Left ventricle myocardium superior (tissue), 1 donor: ENCODE data around the gene CPLANE1. TPM values are rescaled to one million over a fixed set of nuclear protein-coding genes. Genes with fewer than 3 reads are reported as not detected.
"Not testable (repeated sequence)": the region's sequence is repeated elsewhere in the genome, so short reads cannot be mapped to it uniquely, and the experiment has no call there.

Source experiments
- ATAC-seq: fragments of 200-7000 bp; cut with Tn5 transposase; one replicate; pipeline ENCODE4 v1.9.1; 2020; ENCODE audit warnings: mild to moderate bottlenecking, moderate library complexity
- DNase-seq: peaks from one replicate; pipeline ENCODE4 v3.0.0-alpha.2; 2020
- intact Hi-C: fragments of 100-400 bp; cut with micrococcal nuclease; formaldehyde crosslinking; loops from one replicate; pipeline ENCODE4 v1.11.0; 2022
- total RNA-seq: library from RNA; stranded (reverse); fragmentation: NEBNext Ultra II Directional; extraction: Animal tissue kit (Norgen Biotek cat#: 25700); gene quantifications from one replicate; pipeline ENCODE4 v1.2.1, GENCODE V29; 2021
- donor health status: DM: no; HTN: yes; CAD: no; lungs with severe emphysema.

CPLANE1 gene
- total RNA-seq, 1 donor from 2014 or later = 10.3 TPM

- ATAC-seq (no peak), DNase-seq (no peak)
- intact Hi-C loops = no loop called here
Observed at GRCh38 chr5:37136694-37137093, 112.5 kb downstream of the CPLANE1 start.

- ATAC-seq, DNase-seq, intact Hi-C loops: not testable (repeated sequence)
Observed at GRCh38 chr5:37135312-37135711, 113.9 kb downstream of the CPLANE1 start.

GRCh38 chr5:37133939-37134338, 115.2 kb downstream of the CPLANE1 start:
- intact Hi-C loops = no loop called here
- no peak for ATAC-seq
- no peak for DNase-seq

GRCh38 chr5:37132646-37133045, 116.5 kb downstream of the CPLANE1 start:
- ATAC-seq = no peak
- DNase-seq = no peak
- intact Hi-C loops = no loop called here

GRCh38 chr5:37121465-37121864, 127.7 kb downstream of the CPLANE1 start:
- intact Hi-C loops = no loop called here
- ATAC-seq (no peak), DNase-seq (no peak)

- DNase-seq (no peak), ATAC-seq (no peak)
- intact Hi-C loops = no loop called here
Observed at GRCh38 chr5:37121027-37121426, 128.1 kb downstream of the CPLANE1 start.

- no peak for DNase-seq
- no peak for ATAC-seq
- intact Hi-C loops = no loop called here
Observed at GRCh38 chr5:37120270-37120669, 128.9 kb downstream of the CPLANE1 start.

- ATAC-seq (no peak), DNase-seq (no peak)
- intact Hi-C loops = no loop called here
Observed at GRCh38 chr5:37116359-37116758, 132.8 kb downstream of the CPLANE1 start.

GRCh38 chr5:37112383-37112991, 136.7 kb downstream of the CPLANE1 start:
- no peak for ATAC-seq
- intact Hi-C loops = no loop called here
- no peak for DNase-seq

GRCh38 chr5:37111426-37112382, 137.5 kb downstream of the CPLANE1 start:
- intact Hi-C loops = no loop called here
- no peak for ATAC-seq
- no peak for DNase-seq

GRCh38 chr5:37110135-37110534, 139.0 kb downstream of the CPLANE1 start:
- intact Hi-C loops = no loop called here

GRCh38 chr5:37109338-37109737, 139.8 kb downstream of the CPLANE1 start:
- no peak for DNase-seq
- intact Hi-C loops = no loop called here
- no peak for ATAC-seq

More at GRCh38 chr5:37110135-37110534, 139.0 kb downstream of the CPLANE1 start:
- DNase-seq (no peak), ATAC-seq (no peak)

- intact Hi-C loops = no loop called here
- DNase-seq (no peak), ATAC-seq (no peak)
Observed at GRCh38 chr5:37103302-37103701, 145.9 kb downstream of the CPLANE1 start.

GRCh38 chr5:37099267-37099666, 149.9 kb downstream of the CPLANE1 start:
- ATAC-seq, intact Hi-C loops, DNase-seq: not testable (repeated sequence)

- intact Hi-C loops, ATAC-seq, DNase-seq: not testable (repeated sequence)
Observed at GRCh38 chr5:37093795-37094194, 155.4 kb downstream of the CPLANE1 start.

- ATAC-seq (no peak), DNase-seq (no peak)
- intact Hi-C loops = no loop called here
Observed at GRCh38 chr5:37090781-37091180, 158.4 kb downstream of the CPLANE1 start.

GRCh38 chr5:37090123-37090726, 159.0 kb downstream of the CPLANE1 start:
- ATAC-seq (no peak), DNase-seq (no peak)
- intact Hi-C loops = no loop called here

- DNase-seq (no peak), ATAC-seq (no peak)
- intact Hi-C loops = no loop called here
Observed at GRCh38 chr5:37088009-37088408, 161.2 kb downstream of the CPLANE1 start.

GRCh38 chr5:37086466-37087173, 162.6 kb downstream of the CPLANE1 start:
- ATAC-seq = no peak
- intact Hi-C loops = no loop called here
- no peak for DNase-seq
